Stimulated activated CD8-positive, alpha-beta memory T cell treated with anti-CD3 and anti-CD28 coated beads, Interleukin-15, amount 100 ng/mL, for 24 hours (primary cell): Measurements from ENCODE around the gene UGT2B7.
"Not testable (repeated sequence)": the region's sequence is repeated elsewhere in the genome, so short reads cannot be mapped to it uniquely, and the experiment has no call there.

ENCODE experiments used
- DNase-seq: peaks from one replicate; pipeline ENCODE4 v3.0.0-alpha.2; 2020; ENCODE audit warnings: low read depth

UGT2B7 gene

DNA sequence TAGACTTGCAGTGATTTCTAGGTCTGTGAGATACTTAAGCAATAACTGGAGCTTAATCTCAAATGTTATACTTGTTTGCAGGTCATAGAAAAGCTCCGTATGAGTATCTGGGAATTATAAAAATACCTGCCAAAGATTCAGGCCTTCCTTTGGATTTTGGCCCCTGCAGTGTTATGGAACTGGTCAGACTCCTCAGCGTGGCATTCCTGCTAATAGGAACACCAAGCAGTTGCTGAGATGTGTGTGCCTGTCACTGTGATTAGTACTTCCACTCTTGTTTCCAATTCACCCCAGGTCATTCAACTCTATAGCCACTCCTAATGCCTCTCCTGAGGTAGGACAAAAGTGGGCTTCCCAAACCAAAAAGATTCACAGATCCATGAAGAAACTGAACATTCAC, 7.8 kb upstream of the UGT2B7 start:
- DNase-seq = no peak

- DNase-seq = no peak
These were observed 6.9 kb upstream of the UGT2B7 start for GRCh38 chr4:69089388-69089787.

- DNase-seq = no peak
These were observed 4.1 kb upstream of the UGT2B7 start for GRCh38 chr4:69092190-69092589.

DNA sequence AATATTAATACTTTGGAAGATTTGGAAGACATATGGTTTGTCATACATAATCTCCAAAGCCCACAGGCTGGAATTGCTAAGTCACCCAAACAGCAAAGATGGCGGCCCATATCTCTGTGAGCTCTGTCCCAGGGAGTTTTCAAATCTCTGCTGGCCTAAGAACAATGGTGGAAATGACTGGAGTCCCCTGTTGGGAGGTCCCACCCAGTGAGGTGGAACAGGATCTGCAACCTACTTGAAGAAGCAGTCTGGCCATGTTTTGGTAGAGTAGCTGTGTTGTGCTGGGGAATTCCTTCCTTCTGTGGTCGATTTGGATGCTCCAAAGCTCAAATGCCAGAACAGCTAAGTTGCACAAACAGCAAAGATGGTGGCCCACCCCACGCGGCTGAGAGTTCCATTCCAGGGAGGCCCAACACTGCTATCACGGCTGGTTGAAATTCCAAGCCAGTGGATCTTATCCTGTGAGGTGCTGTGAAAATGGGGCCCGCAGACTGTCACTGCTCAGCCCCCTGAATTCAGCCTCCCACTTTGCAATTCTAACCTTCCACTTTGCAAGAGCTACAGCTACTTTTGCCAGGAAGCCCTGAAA, 3.2 kb upstream of the UGT2B7 start:
- no peak for DNase-seq

- no peak for DNase-seq
These were observed 2.6 kb upstream of the UGT2B7 start for GRCh38 chr4:69093681-69094080.

DNA sequence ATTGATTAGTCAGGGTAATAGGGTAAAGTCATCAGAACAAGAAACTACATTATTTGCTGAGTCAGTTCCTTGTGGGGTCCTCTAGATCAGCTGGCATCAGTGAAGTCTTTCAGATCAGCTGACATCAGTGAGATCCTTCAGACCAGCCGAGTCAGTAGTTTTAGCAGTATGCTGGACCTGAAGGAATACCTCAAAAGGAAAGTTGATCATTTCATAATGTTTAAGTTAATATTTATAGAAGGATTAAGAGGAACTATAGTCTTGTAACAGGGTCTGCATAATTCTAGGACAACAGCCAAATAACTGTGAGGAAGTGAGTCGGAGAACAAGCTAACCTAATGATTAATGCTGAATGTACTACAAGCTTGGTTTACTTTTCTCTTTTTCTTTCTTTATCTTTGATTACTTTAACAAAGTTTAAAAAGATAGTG, 958 bp upstream of the UGT2B7 start:
- DNase-seq = no peak

- DNase-seq = no peak
These were observed 536 bp downstream of the UGT2B7 start for GRCh38 chr4:69096810-69097209.

DNA sequence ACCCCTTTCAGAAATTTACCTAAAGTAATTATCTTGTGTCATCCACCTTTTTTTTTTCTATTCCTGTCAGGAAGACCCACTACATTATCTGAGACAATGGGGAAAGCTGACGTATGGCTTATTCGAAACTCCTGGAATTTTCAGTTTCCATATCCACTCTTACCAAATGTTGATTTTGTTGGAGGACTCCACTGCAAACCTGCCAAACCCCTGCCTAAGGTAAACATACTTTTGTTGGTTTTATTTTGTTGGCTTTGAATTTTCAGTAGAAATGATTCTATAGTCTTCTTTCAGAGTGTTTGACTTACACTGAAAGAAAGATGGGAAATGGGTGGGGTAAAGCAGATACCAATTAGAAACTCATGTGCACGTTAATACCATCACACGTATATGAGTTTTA, 2.2 kb downstream of the UGT2B7 start:
- no peak for DNase-seq

- no peak for DNase-seq
These were observed 3.6 kb downstream of the UGT2B7 start for GRCh38 chr4:69099910-69100309.

- DNase-seq = not testable (repeated sequence)
These were observed 6.4 kb downstream of the UGT2B7 start for GRCh38 chr4:69102668-69103067.

DNA sequence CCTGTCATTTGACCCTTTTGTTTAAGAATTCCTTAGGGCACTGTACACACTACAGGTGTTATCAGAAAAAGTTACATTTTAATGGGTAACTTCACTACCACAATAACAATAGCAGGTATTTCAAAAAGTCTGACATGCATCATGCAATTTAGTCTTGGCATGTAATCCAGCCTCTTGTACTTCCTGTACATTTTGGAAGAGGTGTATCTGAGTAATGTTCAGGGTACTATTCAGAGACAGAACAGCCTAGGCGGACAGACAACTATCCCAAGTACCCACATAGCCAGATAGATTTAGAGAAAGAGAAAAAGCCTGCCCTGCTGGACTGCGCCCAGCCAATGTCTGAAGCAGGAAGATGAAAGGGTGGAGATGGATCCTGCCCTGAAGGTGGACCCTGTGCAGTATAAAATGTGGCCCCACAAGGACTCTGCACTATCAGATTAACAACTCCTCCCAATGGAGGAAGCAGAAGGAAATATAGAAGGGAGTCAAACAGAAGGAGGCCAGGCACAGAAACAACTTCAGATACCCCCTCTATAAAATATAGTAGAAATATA, 8.5 kb downstream of the UGT2B7 start:
- DNase-seq = no peak

DNA sequence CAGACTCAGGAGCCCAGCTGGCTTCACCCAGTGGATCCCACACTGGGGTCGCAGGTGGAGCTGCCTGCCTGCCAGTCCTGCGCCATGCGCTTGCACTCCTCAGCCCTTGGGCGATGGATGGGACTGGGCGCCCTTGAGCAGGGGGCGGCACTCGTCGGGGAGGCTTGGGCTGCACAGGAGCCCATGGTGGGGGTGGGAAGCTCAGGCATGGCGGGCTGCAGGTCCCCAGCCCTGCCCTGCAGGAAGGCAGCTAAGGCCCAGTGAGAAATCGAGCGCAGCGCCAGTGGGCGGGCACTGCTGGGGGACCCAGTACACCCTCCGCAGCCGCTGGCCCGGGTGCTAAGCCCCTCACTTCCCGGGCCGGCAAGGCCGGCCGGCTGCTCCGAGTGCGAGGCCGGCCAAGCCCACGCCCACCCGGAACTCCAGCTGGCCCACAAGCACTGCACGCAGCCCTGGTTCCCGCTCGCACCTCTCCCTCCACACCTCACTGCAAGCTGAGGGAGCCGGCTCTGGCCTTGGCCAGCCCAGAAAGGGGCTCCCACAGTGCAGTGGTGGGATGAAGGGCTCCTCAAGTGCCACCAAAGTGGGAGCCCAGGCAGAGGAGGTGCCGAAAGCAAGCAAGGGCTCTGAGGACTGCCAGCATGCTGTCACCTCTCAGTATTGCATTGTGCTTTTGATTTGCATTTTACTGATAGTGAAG, 19.0 kb downstream of the UGT2B7 start:
- not testable (repeated sequence) for DNase-seq

GRCh38 chr4:69115851-69116213, 19.6 kb downstream of the UGT2B7 start:
- DNase-seq = no peak

GRCh38 chr4:69116645-69117321, 20.5 kb downstream of the UGT2B7 start:
- no peak for DNase-seq

GRCh38 chr4:69120870-69121269, 24.6 kb downstream of the UGT2B7 start:
- DNase-seq = no peak

DNA sequence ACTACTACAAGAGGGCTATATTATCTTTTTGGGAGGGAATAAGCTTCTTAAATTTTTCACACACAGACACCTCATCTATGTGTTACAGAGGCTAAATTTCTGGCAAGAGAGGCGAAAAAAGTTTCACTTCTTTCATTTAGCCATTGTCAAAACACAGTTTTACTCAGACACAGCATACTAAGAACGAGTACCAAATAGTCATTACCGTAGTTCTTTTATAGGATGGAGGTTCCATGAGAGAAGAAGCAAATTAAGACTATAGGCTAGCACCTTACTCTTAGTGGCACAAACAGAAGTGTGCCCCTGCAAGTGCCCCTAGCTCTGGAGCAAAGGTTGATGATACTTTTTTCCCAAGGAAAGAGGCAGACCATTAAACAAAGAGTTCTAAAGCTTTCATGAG, 26.2 kb downstream of the UGT2B7 start:
- no peak for DNase-seq

DNA sequence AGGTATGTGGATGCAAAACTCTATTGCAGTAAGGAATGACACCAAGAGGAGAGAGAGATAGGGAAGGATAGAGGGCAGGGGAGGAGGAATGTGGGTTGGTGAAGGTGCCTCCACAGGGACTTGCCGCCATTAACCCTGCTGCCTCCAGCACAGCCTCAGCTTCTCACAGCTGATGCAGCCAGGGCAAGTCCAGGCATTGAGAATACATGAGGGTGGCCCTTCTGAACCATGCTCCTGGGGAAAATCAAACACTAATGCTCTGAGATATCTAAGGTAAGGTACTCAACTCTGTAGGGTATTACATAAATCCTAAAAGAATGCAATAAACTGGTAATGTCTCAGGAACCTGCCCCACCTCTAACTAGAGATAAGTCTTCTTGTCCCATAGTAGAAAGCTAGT, 28.7 kb downstream of the UGT2B7 start:
- no peak for DNase-seq

- no peak for DNase-seq
These were observed 29.8 kb downstream of the UGT2B7 start for GRCh38 chr4:69126024-69126423.

DNA sequence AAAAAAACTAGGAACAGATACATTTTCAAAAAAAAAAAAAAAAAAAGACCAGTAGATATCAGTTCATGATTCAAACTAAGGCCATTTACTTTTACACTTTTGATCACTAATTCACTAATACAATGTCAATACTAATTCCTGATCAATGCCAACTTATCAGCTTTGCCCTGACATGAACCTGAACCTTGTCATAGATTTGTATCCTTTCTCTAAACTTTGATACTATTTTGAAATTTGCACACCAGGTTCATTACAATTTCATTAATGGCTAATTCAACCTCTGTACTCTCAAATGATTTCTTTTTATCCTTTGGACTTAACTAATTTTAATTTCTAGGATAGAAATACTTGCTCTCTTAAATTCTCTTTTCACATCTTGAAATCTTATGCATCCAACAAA, 37.7 kb downstream of the UGT2B7 start:
- DNase-seq = no peak

GRCh38 chr4:69134471-69134870, 38.2 kb downstream of the UGT2B7 start:
- DNase-seq = no peak

DNA sequence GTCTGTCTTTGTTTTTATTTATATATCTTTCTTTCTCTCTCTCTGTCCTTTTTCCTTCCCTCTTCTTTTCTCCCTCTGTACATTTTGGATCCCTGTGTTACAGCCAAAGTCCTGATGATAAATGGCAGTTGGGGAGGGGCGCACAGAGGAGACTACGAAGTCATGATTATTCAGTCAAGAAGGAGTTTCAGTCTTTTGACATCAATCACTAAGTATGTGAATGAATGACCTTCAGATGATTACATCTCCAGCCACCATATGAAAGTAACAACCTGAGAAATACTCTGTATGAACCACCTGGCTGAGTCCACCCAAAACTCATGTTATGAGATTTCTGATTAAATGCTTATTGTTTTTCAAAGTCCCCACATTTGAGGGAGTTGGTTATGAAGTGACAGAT, 45.0 kb downstream of the UGT2B7 start:
- no peak for DNase-seq

- no peak for DNase-seq
These were observed 51.1 kb downstream of the UGT2B7 start for GRCh38 chr4:69147334-69147733.

DNA sequence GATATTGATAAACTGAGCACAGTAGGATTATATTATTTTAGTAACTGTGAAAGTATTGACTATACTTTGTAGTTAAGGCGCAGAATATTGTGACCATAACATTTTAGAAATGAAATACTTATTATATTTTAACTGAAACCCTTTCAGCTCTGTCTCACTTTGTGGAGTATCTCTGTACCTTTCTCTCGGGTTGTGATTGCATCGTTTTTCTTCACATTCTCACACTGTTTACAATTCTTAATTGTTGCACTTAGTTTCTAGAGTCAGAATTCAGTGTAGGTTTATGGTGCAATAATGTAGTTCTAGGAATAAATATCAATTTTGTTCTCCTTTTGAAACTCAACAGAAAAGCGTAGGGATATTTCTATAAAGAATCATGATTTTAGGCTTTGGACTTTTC, 57.7 kb downstream of the UGT2B7 start:
- DNase-seq = no peak
